HG03045 (cell line): Measurements from ENCODE around the gene CLSTN3.
"Not testable (repeated sequence)": the region's sequence is repeated elsewhere in the genome, so short reads cannot be mapped to it uniquely, and the experiment has no call there.

ENCODE experiments used
- ATAC-seq: cut with Tn5 transposase; IDR thresholded peaks from one replicate; pipeline ENCODE4 v1.9.1; 2021; ENCODE audit warnings: mild to moderate bottlenecking, moderate library complexity; ENCODE audit not compliant: unreplicated experiment

The CLSTN3 gene

DNA sequence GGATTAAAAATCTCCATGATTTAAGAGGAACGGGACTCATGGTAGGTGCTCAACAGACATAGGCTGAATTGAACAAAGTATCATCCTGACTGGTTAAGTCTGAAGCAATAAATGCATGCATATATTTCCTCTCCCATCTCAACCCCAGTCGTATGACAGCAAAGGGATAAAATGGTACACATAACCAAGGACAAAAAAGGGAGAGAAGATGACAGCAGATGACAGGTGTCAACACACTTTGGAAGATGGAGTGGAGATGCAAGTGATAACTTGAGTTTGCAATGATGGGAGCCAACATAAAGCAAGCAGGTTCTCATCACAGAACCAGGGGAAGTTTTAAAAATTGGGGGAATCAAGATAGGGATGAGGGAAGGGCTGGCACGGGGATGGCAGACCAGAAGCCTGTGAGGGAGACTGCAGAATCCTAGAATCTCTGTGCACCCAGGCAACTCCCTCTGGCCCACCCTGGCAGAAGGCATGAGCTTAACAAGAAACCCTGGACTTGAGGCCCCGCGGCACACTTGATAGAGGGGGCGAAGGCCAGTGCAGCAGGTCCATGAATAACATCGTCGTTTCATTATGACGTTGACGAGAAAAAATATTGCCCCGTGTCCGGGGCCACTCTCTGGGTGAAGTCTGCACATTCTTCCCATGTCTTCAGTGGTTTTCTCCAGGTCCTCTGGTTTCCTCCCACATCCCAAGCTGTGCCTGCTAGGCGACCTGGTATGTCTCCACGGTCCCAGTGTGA, 26.2 kb upstream of the CLSTN3 start:
- no peak for ATAC-seq

DNA sequence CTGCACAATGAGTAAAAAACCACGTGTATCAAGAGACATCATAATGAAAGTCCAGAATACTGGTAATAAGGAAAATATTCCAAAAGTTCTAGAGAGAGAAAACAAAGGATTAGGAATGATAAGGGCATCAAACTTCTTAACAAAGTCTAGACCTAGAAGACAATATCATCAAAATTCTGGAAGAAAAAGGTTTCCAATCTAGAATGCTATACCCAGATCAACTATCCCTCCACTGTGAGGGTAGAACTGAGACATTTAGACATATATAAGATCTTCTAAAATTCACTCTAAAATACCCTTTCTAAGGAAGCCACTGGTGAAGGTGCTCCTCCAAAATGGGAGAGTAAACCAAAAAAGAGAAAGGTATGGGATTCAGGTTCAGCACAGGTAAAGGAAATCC, 24.1 kb upstream of the CLSTN3 start:
- ATAC-seq, result no peak

DNA sequence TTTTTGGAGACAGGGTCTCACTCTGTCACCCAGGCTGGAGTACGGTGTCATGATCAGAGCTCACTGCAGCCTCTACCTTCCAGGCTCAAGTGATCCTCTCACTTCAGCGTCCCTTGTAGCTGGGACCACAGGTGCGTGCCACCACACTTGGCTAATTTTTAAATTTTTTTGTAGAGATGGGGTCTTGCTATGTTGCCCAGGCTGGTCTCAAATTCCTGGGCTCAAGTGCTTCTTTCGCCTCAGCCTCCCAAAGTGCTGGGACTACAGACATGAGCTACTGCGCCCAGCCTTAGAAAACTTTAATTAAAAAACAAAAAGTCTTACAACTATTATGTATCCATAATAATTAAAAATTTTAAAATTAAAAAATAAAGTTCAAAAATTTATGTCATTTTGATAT, 23.0 kb upstream of the CLSTN3 start:
- not testable (repeated sequence) for ATAC-seq

DNA sequence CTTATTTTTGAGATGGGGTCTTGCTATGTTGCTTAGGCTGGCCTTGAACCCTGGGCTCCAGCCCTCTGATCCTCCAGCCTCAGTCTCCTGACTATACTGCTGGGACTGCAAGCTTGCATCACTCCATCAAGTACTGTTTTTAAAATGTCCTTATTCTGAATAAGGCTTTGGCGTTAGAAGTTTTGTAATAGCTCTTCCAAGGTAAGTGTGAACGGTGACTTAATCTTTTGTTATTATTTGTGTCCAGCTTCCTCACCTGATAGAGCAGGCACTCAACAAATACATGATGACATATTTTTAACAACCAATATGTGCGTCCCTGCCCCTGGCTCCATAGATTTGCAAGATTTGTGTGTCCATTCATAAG, 22.6 kb upstream of the CLSTN3 start:
- no peak for ATAC-seq

DNA sequence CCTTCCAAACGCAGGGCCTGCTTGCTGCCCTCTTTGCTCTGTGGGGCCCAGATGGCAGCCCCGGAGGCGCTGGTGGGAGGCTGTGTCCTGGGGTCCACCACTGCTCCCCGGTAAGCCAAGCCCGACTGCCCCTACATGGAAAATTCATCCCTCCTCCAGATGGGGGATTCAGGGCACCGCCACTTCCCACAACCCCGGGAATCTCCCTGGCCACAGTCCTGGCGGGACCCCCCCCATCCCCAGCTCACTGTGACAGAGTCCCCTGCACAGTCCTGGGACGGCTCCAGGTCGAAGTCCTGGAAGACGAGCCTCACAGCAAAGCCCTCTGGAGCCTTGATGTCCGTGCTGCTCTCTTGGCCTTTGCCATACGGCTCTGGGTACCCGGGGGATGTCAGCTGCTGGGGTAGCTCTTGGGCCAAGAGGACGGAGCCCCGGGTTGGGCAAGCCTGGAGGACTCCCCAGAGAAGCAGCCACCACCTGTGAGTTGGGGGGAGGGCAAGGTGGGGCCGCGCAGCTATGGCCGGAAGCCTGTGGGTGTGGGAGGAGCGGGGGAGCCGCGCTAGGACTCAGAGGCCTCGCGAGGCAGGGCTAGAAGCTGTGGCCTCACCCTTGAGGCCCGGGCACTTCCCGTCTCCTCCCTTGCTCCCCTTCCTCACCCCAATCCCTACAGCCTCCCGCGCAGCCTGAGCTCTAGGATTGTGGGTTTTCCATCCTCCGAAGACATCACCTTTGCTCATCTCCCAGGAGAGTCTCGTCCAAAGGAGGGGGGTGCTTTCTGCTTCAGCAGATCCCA, 22.0 kb upstream of the CLSTN3 start:
- peak; percentile 92 for ATAC-seq

DNA sequence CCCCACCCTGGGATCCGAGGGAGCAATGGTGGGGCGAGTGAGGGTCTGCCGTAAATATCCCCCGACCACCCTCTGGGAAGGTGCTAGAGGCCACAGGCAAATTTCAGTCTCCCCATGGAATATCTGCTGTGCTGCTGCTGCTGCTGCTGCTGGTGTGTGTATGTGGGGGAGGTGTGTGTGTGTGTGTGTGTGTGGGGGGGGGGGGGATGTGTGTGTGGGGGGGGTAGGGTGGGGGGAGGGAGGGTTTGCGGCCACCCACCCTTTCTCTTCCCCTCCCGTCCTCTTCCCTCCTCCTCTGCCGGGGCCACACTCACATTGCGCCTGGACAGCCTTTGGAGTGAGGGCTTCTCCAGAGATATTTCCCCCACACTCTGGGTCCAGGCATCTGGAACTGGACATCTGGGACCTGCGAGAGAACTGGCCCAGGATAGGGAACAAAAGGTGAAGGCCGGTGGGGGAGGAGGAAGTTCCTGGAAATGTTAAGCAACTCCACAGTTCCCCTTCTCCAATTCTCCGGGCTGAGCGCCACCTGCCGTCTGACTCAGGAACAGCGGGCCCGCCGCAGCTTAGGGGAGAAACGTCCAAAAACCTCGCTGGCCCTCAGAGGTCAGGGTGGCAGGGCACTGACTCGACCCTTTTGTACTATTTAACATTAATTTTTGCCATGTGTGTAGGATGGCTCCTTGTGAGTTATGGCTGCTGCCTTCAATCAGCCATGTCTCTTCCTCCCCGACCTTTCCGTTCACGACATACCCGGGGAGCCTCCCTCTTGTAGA, 21.2 kb upstream of the CLSTN3 start, which contains the start of gene C1RL:
C1RL (minus strand) TSS at position 419 of the 776 bp plus-strand sequence; CDS start at position 385, 34 bp downstream.
- peak; percentile 10 for ATAC-seq

DNA sequence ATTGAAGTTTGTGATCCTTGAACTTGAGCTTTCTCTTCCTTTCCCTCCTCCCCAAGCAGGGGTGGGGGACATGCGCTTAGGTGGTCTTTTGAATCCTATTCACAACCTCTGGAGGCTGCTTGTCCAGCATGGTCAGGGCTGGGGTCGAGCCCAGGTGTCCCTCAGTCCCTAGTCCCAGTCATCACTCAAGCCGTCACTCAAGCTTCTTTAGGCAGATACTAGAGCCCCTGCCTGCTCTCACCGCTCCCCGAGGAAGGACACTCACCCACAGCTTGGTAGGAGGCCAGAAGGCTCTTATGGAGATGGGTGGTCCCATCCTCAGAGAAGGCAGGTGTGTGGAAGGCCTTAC, 20.6 kb upstream of the CLSTN3 start:
- no peak for ATAC-seq

DNA sequence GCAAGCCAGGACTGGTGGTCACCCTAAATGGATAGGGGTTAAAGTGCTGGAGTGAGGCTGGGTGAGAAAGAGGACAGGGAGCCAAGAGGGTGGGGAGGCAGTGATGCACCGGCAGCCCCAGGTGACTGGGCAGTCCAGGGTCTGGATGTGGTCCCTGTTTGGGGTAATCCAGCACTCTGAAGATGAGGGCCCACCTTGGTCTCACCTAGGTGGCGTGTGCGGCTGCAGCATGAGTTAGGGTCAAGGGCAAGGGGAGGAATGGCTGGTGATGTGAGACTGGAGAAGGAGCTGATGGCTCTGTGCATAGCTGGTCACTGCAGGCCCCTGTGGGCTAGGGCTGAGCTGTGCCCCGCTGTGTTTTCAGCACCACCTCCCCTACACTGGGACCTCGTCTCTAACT, 19.5 kb upstream of the CLSTN3 start:
- no peak for ATAC-seq

DNA sequence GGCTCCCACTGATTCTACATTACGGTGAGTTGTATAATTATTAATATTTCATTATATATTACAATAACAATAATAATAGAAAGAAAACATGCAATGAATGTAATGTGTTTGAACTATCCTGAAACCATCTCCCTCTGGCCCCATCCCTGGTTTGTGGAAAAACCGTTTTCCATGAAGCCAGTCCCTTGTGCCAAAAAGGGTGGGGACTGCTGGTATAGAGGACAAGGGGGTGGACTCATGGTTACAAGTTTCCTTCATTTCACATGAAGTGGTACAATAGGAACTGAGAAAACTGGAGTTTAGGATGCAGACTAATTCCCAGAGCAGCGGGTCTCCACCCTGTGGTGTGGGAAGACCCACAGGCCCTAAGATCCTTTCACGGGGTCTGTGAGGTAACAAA, 18.1 kb upstream of the CLSTN3 start:
- ATAC-seq, result no peak

DNA sequence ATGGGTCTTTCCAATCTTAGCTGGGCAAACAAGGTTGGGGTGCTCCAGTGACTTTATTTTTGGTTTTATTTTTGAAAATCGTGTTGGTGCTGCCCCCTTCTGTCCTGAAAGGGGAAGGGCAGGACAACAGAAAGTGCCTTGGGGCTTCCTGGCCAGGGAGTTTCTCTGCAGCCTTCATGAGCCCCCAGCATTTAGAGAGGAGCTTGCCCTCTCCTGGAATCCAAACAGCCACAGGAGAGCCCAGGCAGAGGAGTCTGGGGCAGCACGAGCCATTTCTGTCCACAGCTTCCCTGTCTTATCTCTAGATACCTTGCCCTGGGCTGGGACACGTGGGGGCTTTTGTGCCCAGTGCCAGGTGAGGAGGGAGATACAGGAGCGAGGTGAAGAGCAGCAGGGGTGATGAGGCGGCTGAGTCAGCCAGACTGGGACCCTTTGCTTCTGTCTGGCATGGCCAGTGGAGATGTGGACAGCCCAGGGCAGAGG, 16.7 kb upstream of the CLSTN3 start:
- ATAC-seq, result no peak

DNA sequence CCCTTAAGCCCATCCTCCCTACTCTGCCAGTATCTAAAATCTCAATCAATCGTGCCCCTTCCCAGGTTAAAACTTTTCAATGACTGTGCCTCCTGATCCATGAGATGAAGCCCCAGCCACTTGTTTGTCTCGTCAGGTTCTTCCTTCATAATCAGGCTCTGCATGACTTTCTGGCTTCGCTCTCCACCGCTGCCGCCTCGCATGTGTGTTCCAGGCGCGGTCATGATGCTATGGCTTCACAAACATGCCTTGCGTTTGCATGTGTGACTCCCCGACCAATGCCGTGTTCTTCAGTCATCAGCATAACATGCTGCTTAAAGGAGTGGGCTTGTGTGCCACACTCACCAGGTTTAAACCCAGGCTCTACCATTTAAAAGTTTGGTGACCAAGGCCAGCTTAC, 16.2 kb upstream of the CLSTN3 start:
- ATAC-seq, result no peak

DNA sequence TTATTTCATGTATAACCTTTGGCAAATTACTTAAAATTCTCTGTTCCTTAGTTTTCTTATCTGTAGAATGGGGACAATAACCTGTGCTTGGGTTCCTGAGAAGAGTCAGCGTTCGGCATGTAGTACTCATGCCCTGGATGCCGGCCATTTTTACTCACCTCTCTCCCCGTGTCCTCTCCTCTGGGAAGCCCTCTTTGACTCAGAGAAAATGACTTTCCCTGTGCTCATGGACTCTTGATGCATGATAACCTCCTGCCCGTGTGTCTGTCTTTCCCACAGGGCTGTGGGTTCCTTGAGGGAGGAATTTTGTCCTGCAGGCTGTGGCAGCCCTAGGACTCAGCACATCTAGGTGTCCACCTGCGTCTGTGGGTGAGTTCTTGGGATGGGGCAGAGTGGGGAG, 15.3 kb upstream of the CLSTN3 start:
- ATAC-seq, result no peak

DNA sequence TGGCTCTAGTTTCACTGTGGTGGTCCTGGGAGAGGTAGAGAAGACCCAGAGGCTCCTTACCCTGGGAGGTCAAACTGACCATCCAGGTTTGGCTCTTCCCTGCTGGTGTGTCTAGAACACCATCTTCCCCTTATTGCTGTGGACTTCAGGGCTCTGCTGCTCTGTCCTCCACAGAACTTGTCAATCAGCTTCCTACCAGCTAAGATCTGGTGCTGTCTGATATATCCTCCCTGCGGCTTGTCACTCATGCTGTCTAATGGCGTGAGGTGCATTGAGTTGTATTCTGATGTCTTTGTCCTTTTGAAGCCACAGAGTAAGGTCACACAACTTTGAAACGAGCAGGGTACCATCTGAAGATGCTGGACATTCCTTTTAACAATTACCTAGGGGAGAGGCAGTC, 14.0 kb upstream of the CLSTN3 start:
- ATAC-seq, result no peak

DNA sequence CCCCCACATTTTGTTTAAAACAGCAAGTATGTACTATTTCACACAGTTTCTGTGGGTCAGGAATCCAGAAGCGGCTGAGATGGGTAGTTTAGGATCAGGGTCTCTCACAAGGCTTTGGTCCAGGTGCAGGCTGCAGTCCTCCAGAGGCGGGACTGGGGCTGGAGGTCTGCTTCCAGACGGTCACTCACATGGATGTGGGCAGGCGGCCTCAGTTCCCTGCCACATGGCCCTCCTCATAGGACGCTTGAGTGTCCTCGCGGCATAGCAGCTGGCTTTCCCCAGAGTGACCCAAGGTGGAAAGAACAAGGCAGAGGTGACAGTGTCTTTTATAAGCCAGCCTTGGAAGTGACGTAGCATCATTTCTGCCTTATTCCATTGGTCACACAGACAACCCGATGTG, 13.3 kb upstream of the CLSTN3 start:
- no peak for ATAC-seq

DNA sequence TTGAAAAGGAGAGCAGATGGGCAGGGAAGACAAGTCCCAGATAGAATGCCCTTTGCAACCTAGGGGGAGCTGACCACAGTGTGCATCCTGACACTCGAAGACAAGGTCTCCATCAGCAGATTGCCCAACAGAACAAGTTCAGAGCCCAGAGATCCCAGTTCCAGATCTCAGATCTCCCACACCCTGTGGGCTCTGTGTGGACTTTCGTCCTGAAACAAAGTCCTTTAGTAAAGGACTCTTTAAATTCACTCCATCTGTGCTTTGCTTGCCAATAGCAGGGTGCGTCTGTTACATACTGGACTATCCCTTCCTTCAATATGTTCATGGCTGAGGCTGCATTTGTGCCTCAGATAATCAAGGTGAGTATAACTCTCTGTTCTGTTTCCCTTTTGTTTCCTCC, 12.5 kb upstream of the CLSTN3 start:
- ATAC-seq, result no peak

DNA sequence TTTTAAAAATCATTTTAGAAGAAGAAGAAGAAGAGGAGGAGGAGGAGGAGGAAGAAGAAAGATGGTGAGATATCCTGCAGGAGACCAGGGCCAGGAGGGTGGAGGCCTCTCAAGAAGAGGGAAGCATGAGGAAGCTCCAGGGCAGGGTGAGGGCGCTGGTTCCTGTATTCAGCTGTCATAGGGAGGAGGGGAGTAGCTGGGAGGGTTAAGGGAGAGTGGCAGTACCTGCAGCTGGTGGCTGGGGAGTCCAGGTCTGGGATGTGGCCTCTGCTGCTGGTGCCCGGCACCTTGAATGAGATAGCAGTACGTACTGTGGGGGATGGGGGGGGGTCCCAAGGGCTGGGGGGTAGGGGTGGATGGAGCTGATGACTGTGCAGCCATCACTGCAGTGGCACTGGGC, 11.3 kb upstream of the CLSTN3 start:
- no peak for ATAC-seq

DNA sequence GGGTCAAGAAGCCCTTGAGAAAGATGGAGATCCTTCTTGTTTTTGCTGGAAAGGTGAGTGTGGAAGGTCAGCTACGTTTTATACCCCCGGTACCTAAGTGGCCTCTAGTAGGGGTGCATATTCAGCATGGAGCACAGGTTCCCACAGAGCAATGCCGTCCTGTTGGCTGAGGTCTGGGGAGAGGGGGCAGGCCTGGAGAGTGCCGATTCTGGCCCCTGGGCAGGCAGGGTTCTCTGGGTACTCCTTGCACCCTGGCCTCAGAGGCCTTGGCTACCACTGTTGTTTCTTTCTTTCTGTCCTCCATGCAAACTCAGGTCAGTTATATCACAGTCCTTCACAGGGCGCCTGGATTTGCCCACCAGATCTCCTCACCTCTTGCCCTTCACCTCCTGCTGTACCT, 10.0 kb upstream of the CLSTN3 start:
- ATAC-seq, result no peak

DNA sequence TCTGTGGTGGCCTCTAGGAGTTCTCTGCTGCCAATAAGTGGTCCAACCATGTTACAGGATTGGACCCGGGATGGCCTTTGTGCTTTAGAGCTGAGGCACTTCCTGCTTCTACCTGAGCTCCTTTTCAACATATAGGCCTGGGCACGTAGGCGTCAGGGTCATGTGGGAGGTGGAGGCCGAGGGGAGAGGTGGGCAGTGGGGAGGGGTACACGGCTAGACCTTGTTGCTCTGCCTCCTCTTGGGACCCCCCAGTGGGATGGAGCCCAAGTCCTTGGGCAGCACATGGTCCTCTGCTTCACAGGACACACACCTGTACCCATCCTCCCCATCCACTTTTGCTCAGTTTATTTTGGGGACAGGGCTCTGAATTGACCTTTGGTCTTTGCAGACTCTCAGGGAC, 8.8 kb upstream of the CLSTN3 start:
- ATAC-seq, result no peak

DNA sequence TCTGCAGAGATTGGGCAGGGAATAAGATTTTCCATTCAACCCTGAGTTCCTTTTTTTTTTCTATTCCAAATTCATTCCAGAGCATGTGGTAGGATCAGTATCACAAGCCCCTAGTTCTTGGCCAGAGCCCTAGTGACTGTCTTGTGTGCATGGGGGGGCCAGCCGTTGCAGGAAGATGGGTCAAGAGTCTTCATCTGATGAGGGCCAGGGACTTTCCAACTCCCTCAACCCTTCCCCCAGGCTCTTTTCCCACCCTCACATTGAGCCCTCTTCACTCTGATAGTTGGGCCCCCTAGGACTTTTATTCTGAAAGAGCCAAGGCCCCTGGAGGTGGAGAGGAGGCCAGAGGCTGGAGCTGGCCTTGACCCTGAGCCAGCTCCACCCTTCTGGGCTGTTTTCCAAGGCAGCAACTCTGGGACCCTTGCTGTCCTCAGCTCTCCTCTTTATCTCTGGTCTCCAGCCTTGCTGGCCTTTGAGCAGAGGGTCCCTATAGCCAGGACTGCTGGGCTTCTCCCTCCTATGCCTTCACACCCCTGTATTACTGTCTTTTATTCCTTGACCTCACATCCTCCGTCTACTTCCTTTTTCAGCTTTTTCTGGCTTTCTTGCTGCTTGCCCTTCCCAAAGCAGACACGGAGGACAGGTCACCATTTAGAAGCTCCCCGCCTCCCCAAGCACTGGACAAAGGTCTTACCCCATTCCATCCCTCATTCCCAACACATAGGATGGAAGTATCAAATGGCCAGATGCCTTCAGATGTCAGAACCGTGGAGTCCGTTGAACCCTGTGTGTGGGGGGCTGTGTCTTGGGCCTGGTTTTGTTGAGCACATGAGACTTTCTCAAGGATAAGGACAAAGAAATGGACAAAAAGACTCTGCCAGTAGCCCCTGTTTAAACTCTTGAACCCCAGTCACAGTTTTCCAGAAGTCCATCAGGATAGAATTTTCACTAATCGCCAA, 7.1 kb upstream of the CLSTN3 start:
- no peak for ATAC-seq

DNA sequence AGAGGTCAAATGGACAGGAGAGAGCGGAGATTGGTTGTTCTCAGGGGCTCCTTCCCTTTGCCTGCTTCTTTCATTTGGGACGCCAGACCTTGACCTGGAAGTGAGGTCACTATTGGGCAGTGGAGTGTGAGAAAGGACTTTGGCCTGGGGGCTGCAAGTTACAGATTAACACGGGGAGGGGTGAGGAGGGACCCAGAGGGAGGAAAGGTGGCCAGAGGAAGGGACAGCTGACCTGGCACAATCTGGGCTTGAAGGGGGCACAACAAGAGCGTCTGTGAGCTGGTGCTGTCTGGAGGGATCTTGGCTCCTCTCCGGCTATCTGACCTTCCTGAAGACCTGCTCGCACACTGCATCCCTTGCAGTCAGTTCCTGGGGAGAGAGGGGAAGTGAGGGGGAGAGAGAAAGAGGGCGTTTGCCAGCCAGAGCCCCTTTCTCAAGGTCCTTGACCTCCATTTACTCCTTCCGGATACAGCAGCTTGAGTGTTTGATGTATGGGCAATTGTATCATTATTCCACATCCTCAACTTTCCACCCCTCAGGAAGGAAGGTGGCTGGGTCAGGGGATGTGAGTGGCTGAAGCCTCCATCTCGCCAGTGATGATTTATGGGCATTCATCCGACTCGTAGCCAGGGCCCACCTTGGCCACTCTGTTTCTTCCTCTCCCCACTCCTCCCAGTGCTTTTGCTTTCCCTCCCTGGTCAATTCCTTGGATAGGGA, 6.2 kb upstream of the CLSTN3 start:
- ATAC-seq, result no peak
